AG09319 (cell line): ENCODE data around the gene SCARB1.

Experiments
- DNase-seq: peaks from one replicate; pipeline ENCODE4 v3.0.0-alpha.2; 2010; ENCODE audit warnings: low read depth; ENCODE audit errors: extremely low read depth
- CTCF ChIP-seq: IDR thresholded peaks from 2 replicates; pipeline ENCODE4 v1.5.1; 2011; ENCODE audit warnings: low read depth, mild to moderate bottlenecking, inconsistent platforms, low read length, moderate library complexity

Gene SCARB1

GRCh38 chr12:124834822-124835221, 28.8 kb downstream of the SCARB1 start:
- no peak for TF ChIP-seq CTCF
- DNase-seq, result no peak

- DNase-seq, result no peak
- TF ChIP-seq CTCF, result no peak
Measured at GRCh38 chr12:124833693-124834122, 30.0 kb downstream of the SCARB1 start.

DNA sequence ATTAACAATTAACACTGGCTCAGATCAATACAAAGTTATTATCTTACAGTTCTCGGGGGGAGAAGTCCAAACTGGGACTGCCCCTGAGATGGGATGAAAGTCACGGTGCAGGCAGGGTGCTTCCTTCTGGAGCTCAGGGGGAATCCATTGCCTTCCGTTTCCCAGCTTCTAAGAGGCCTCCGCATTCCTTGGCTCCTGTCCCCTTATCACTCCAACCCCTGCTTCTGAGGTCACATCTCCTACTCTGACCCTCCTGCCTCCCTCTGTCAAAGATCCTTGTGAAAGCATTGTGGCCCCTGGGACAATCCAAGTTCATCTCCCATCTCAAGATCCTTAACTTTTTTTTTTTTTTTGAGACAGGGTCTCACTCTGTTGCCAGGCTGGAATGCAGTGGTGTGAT, 30.8 kb downstream of the SCARB1 start:
- DNase-seq, result no peak
- TF ChIP-seq CTCF, result no peak

GRCh38 chr12:124831590-124831989, 32.1 kb downstream of the SCARB1 start:
- DNase-seq, result no peak
- TF ChIP-seq CTCF, result no peak

DNA sequence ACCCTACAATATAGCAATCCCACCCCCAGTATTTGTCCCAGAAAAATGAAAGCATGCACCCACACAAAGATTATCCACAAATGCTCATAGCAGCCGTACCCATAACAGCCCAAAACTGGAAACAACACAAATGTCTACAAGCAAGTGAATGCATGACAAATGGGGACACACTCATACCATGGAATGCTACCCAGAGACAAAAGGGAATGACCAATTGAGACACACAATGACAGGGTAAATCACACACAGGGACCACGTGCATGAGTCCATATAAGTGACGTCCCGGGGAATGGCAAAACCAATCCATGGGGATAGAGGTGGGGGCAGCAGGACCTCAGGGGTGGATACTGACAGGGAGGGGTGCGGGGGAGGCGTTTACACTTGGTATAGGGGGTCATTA, 33.4 kb downstream of the SCARB1 start:
- TF ChIP-seq CTCF, result no peak
- DNase-seq, result no peak

DNA sequence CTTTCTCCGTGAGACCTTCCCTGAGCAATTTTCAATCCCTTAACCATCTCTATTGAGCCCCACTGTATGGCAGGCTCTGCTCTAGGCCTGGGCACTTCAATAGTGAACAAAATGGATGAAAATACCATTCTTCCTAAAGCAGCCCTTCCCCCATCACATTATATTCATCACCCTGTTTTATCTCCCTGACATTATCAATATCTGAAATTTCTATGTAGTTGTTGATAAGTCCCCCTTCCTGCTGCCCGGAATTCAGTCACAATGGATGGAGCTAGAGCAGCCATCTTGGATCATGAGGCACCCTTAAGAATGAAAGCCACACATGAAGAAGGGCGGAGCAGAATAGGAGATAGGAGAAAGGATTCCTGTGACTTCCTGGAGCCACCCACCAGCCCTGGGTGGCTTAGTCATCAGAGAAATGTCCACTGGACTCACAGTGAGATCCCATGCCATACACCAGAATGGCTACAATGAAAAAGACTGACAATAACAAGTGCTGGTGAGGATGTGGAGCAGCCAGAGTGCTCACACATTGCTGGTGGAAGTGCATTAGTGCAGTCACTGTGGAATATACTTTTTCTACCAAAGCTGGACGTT, 33.9 kb downstream of the SCARB1 start:
- DNase-seq, result no peak
- no peak for TF ChIP-seq CTCF

DNA sequence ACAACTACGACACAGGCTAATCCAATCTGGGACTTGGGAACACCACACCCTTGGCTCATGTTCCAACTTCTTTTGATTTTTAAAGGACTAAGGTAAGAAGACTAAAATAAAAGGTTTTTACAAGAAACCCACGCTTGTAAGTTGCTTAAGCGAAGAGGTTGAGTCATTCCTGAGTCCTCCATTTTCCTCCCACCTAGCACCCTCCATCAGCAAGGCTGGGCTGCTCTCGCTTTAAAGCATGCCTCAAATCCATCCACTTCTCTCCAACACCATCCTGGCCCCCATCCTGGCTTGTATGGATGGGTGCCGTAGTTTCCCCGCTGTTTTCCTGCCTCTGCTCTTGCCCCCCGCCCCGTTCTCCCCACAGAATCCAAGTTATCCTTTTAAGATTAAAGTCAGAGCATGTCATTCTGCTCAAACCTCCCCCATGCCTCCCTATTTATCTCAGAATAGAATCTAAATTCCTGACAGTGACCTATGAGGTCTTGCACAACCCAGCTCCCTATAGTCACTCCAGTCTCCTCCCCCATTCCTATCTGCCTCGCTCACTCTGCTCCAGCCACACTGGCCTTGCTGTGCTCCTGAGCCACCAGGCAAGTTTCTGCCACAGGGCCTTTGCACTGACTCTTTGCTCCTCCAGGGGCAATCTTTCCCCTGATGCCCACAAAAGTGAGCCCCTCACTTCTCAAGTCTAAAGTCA, 34.5 kb downstream of the SCARB1 start:
- TF ChIP-seq CTCF, result no peak
- DNase-seq, result peak; percentile 77
